HL-60/S4 treated with retinoic acid at 250 ng/mL for 4 days and 3 days (cell line): ENCODE data around the gene SLIT1.

ENCODE experiments used
- in situ Hi-C: fragments of 300-500 bp; cut with MboI; formaldehyde crosslinking; loops from 2 replicates; pipeline ENCODE4 v1.7.0; 2022; ENCODE audit warnings: low sequenced_read_pairs

SLIT1 gene

GRCh38 chr10:97069026-97069425 lies 116.7 kb downstream of the SLIT1 start:
- in situ Hi-C loops, result no loop called here

- in situ Hi-C loops, result no loop called here
Observed at GRCh38 chr10:97067716-97068391, 117.9 kb downstream of the SLIT1 start.

GRCh38 chr10:97066877-97067555 lies 118.7 kb downstream of the SLIT1 start:
- in situ Hi-C loops, result no loop called here

- in situ Hi-C loops, result no loop called here
Observed at GRCh38 chr10:97065686-97066660, 119.8 kb downstream of the SLIT1 start.

GRCh38 chr10:97065128-97065527 lies 120.6 kb downstream of the SLIT1 start:
- in situ Hi-C loops, result no loop called here

- in situ Hi-C loops, result no loop called here
Observed at GRCh38 chr10:97063983-97064837, 121.5 kb downstream of the SLIT1 start.

- in situ Hi-C loops, result no loop called here
Observed at GRCh38 chr10:97063271-97063982, 122.3 kb downstream of the SLIT1 start.

- in situ Hi-C loops, result no loop called here
Observed at GRCh38 chr10:97062456-97062855, 123.3 kb downstream of the SLIT1 start.

GRCh38 chr10:97062046-97062445 lies 123.7 kb downstream of the SLIT1 start:
- in situ Hi-C loops, result no loop called here

GRCh38 chr10:97061423-97061822 lies 124.3 kb downstream of the SLIT1 start:
- in situ Hi-C loops, result no loop called here

- in situ Hi-C loops, result no loop called here
Observed at GRCh38 chr10:97060441-97061084, 125.2 kb downstream of the SLIT1 start.

- in situ Hi-C loops, result no loop called here
Observed at GRCh38 chr10:97059872-97060205, 125.9 kb downstream of the SLIT1 start.

GRCh38 chr10:97059006-97059871 lies 126.5 kb downstream of the SLIT1 start:
- in situ Hi-C loops, result no loop called here

GRCh38 chr10:97058521-97058920 lies 127.2 kb downstream of the SLIT1 start:
- in situ Hi-C loops, result no loop called here

GRCh38 chr10:97057491-97058235 lies 128.1 kb downstream of the SLIT1 start:
- in situ Hi-C loops, result no loop called here

- in situ Hi-C loops, result no loop called here
Observed at GRCh38 chr10:97056003-97056630, 129.6 kb downstream of the SLIT1 start.

- in situ Hi-C loops, result no loop called here
Observed at GRCh38 chr10:97053276-97053675, 132.5 kb downstream of the SLIT1 start.
